Epidermal melanocyte (primary cell): ENCODE results near the gene TACR2.

Source experiments
- DNase-seq: peaks from one replicate; pipeline ENCODE4 v3.0.0; 2011; ENCODE audit warnings: low spot score; ENCODE audit not compliant: insufficient read length

TACR2 gene

DNA sequence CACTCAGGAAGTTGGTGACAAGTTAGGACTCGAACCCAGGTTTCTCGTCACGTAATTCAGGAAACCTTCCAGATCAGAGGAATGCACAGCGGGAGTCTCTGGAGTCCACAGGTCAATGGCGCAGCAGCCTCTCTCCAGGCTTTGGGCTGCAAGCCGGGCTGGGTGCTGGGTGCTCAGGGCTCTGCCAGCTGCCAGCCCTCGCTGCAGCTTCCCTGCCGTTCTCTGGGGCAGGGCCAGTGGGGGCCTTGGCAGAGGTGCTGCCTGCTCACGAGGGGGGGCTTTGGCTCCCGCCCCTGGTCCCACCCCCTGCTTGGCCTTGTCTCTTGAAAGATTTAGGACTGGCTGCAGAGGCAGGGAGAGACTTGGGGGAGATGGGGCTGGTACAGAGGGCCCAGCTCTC lies at the start of gene TACR2:
Gene TACR2 (minus strand): TSS at position 224 of the 400 bp plus-strand sequence. CDS start 595 bp downstream, outside the sequence.
- no peak for DNase-seq

DNA sequence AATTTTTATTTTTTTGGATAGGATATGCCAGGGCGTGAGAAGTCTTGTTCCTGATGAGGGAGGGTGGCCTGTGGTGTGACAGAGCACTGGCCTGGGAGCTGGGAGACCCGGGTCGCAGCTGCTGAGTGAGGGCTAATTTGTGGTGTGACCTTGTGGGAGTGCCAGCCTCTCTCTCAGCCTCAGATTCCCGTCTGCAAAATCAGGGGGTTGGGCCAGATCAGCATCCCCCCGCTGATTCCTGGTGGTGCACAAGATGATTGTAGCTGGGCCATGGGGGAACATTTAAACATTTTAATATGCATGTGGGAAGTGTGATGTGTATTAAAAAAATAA lies 49.4 kb upstream of the TACR2 start:
- no peak for DNase-seq

DNA sequence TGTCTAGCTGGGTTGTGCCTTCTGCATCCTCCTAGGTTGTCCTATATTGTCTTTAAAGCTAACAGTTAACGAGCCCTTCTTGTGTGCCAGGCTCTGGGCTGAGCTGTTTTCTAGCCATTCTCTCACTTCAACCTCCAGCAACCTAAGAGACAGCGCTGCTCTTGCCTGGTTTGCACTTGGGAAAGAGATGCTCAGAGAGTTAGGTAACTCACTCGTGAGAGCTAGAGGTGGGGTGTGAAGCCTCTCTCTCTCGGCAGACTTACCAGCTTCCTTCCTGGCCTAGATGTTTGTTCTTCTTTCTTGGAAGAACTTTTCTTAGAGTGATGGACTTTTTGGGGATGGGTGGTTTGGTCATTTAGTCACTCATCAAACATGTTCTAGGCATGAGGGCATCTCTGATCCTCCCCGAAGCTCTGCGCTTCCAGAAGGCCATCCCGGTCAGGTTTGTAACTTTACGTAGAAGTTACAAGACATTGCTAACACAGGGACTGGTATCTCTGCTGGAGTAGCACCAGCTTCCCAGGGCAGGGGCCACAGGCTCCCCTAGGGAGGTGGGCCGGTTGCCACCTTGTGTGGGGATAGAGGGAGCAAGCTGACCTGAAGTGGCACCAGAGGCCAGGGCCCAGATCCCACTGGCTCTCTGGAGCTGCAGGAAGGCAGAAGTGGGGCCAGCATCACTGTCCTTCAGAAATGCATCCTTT lies 48.9 kb upstream of the TACR2 start:
- DNase-seq: no peak

DNA sequence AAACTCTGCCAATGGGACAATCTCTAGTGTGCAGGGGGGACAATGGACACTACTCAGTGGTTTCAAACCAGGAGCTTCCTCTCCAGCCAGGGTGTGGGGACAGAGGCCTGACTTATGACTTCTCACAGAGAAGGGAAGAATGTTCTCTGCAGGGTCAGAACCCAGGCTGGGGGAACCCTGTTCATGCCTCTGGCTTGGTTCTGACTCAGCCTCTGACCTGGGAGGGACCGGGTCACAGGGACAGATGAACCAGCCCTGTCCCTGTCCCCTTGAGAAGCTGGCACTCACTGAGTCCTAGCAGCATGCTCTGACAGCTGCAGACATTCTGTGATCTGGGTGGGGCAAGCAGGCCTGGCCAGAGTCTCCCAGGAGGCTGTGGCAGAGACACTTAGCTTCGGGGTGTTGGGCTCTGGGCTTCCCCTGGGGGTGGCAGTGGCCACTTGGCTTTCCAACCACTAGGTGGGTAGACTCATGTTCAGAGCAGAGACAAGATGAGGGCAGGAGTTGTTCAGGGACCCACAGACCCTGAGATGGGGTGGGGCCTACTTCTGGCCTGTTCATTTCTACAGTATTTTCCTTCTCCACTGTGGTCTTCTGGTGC lies 48.2 kb upstream of the TACR2 start:
- DNase-seq: no peak

DNA sequence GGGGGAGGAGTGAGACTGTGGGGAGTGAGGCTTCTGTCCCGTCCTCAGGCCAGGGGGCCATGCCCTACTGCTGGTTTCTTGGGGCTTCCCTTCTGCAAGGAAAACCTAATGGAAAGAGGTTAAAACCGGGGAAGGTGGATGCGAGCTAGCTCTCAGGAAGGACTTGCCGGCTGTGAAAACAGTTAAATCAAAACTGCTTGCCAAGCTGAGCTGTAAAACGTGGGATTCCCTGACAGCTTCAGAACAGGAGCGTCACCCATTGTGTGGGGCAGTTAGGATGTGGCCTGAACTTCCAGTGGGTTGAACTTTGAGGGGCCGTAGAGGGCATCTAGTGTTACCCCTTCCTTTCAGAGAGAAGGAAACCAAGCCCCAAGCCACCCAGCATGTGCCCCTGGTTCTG lies 47.7 kb upstream of the TACR2 start:
- no peak for DNase-seq

DNA sequence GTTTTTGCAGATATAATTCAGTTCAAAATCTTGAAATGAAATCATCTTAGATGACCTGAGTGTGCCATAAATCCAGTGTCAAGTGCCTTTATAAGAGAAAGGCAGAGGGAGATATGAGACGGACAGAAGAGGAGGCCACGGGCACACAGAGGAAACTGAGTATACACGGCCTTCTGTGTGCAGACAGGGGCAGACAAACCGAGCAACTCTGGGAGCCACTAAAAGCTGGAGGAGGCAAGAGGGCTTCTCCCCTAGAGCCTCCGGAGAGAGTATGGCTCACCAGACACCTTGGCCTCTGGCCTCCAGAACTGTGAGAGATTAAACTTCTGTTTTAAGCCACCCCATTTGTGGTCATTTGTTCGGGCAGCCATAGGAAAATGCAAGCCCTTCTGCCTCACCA lies 47.2 kb upstream of the TACR2 start:
- no peak for DNase-seq

DNA sequence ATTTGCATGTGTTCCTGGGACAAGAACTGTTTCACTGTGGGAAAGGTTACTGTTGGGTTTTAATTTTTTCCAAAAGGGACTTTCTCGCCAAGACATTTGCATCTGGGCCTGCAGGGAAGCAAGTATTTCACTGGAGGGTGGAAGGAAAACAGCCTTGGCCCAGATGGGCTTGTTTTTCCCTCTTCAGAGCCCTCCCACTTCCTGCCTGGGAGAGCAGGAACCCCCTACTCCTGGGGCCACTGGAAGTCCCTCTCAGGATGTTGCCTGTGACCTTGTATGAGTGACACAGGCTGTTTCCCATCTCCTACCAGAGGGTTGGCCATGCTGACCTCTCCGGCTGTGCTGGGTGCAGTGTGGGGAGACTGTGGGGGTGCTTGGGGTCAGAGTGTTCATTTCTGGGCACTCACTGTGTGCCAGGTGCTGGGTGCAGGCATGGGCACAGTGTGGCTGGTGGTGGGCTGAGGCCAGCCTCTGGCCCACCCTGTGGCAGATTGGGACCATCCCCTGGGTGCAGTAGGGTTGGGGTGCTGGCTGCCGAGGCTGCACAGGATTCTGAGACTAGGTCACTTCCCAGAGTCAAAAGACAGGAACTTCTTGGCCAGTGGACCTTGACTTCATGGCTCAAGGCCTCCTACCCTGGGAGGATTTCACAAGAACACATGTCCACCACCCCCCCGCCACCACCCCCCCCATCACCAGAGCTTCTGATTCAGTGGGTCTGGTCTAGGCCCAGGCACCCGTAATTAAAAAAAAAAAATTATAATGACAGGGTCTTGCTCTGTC lies 44.7 kb upstream of the TACR2 start:
- DNase-seq: no peak

DNA sequence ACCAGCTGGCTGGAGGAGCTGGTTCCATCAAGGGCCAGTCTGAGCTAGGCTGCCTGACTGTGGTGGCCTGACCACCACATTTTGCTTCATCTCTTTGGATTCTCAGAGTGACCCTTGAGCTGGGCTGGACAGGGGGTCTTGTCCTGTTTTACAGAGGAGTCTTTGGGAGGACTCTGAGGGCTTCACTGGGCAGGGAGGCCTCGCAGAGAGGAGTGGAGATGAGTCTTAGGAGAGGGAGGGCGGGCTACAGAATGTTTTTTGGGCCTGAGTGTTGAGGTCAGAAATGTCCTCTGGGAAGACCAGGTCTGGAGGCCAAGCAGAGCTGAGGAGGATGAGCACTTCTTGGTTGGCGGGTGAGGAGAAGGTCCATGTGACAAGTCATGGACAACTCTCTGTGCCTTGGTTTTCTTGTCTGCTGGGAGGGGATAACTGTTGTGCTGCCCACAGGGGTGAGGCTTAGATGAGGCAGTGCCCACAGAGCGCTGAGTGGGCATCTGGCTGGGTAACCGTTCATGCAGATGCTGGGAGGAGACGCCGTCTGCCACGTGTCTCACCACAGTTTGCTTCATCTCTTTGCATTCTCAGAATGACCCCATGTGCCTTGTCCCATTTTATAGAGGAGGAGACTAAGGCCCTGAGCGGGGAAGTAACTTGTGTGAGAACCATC lies 44.0 kb upstream of the TACR2 start:
- no peak for DNase-seq

DNA sequence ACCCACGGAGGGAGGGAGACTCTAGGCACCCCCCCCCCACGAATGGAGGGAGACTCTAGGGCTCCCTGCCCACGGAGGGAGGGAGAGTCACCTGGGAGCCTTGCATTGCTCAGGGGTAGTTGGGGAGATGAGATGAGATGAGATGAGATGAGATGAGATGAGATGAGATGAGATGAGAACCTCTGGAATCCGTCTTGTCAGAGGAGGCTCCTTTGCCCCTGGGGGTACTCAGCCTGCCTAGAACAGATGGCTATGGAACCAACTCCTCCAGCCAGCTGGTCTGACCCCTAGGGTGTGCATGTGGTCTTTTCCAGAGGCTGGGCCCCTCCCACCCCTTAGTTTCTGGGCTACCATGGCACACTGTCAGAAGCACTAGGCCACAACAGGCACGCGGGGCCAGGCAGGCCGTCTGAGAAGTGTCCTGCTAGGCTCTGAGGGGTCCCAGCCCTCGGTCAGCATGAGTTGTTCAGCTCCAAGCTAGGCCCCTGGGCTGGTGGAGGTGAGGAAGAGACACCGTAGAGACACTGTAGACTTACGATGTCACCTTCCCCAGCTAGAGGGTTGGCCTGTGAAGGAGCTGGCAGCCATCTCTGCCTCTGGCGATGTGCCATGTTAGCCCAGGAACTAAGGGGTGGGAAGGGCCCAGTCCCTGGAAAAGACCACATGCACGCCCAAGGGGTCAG lies 43.3 kb upstream of the TACR2 start:
- no peak for DNase-seq

DNA sequence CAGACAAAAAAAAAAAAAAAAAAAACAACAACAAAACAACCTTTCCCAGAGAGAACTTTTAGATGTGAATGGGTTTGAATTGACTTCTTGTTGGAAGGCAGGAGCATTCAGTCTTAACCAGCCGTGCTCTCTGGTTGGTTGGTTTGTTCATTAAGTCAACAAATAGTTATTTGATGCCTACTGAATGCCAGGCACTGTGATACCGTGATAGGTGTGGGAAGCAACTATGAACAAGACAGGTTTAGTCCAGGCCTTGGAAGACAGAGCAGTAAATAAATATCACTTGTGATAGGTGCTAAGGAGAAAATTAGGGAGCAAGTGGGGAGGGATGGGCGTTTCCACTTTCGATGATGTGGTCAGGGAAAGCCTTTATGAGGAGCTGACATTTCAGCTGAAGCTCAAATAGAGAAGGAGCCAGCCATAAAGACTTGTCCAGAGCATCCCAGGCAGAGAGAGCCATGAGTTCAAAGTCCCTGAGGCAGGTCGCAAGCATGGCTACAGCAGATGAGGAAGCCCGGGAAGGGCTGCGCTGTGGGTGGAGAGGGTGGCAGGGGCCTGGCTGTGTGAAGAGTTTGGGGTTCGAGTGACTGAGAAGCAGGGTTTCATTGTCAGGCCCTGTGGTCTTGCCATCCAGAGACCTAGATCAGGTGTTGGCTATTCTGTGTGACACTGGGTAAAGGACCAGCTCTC lies 42.5 kb upstream of the TACR2 start:
- no peak for DNase-seq

DNA sequence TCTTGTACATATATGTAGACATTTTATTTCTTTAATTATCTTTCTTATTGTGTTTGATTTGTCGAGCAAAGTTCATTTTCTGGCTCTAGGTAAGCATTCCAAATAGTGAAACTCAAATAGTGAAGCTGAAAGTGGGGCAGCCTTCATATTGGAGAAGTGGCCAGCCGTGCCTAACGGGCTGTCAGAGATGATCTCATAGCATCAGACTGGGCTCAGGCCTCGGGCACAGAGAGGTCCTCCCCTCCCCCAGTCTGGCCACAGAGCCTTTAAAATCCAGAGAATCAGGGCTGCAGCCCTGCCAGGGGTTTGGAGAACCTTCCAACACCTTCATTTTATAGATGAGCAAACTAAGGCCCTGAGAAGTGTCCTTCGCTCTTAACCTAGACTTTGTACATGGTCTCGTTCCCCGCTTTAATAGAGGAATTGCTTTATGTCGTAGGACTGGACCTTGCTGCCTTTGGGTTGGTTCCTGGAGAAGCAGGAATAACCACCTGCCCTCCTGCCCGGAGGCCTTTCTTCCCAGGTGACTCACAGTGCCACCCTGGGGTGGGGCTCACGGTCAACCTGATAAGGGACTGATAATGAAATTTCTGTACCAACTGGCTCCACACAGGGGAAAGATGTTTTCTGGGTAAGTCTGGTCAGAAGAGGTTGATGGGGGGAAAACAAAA lies 41.8 kb upstream of the TACR2 start:
- no peak for DNase-seq

DNA sequence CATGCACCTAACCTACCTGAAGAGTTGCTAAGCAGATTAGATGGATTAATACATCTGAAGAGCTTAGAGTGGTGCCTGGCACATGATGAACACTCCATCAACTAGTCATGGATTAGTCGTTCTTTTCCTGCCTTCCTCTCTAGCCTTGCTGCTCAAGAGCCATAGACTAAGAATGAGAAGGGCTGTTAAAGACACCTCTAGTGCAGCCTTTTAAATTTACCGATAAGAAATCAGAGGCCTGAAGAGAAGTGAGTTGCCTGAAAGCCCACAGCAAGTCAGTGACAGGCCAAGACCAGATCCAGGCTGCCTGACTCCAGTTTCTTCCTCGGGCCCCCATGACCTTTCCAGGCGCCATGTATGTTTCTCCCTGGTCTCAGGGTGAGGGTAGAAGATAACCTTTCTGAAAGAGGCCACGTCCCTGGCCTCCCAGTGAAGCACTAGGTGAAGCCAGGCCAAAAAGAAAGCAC lies 41.1 kb upstream of the TACR2 start:
- no peak for DNase-seq

DNA sequence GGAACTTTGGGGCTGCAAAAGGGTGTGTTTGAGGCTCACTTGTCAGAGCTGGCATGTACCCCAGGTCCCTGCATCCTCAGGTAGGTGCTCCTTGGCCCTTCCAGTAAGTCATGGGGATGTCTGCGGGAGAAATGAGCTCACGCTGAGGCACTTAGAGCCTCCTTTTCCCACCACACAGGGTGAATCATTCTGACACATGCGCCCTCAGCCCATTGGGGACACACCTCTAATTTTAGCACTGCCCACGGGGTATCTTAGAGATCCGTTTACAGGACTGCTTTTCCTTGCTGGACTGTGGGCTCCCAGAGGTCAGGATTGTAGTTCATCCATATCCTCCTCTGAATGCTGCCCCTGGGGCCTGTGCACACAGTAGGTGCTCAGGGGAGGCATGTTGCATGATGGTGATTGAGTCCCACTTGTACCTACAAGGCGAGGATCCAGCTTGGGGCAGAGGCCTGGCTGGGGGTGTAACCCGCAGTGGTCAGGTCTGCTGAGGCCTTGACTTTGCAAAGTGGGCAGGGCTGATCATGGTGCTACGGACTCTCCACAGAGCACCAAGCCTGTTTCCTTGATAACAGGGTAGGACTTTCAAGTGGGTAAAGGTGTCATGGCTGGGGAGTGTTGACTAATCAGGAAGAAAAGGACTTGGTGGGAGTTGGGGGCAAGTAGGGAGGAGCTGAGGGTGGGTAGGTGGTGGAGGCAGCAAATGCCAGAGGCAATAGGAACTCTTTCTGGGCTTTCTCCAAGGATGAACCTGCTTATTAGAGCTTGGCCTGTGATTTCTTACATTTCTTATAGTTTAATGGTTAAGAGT lies 40.4 kb upstream of the TACR2 start:
- DNase-seq: no peak

DNA sequence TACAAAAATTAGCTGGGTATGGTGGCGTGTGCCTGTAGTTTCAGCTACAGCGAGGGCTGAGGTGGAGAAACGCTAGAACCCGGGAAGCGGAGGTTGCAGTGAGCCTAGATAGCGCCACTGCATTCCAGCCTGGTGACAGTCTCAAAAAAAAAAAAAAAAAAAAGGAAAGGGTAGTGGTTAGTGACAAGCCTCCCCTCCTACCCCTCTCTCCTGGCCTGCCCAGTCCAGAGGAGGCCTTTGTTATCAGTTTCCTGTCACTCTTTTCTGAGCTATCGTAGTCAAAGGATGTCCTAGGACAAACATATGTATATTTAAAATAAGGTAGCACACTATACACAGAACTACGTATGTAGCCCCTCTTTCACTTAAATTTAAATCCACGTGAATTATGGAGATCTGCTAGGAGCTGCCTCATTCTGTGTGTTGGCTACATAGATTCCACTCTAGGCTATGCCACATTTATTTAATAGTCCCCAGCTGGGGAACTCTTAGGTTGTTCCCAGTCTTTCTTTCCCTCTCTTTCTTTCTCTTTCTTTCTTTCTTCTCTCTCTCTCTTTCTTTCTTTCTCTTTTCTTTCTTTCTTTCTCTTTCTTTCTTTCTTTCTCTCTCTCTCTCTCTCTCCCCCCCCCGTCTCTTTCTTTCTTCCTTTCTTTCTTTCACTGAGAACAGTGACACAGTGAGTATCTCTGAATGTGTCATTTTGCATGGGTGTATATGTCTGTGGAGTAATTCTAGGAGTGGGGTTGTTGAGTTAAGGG lies 38.5 kb upstream of the TACR2 start:
- no peak for DNase-seq

DNA sequence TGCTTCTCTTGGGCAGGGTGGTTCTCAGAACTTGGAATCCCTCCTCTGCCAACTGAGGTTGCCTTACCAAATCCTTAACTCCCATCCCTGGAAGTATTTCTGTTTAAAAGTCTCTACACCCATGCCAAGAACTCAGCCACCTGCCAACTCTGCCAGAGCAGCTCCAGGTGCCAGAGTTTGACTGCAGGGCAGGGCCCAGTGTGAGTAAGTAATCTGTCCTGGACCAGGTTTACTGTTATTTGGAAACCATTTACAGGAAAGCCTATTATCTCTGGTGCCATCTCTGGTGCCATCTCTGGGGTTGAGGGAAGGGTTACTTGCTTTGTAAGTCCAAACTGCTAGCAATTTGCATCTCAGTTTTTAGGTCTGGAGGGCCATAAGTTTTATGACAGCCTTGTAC lies 37.1 kb upstream of the TACR2 start:
- no peak for DNase-seq

DNA sequence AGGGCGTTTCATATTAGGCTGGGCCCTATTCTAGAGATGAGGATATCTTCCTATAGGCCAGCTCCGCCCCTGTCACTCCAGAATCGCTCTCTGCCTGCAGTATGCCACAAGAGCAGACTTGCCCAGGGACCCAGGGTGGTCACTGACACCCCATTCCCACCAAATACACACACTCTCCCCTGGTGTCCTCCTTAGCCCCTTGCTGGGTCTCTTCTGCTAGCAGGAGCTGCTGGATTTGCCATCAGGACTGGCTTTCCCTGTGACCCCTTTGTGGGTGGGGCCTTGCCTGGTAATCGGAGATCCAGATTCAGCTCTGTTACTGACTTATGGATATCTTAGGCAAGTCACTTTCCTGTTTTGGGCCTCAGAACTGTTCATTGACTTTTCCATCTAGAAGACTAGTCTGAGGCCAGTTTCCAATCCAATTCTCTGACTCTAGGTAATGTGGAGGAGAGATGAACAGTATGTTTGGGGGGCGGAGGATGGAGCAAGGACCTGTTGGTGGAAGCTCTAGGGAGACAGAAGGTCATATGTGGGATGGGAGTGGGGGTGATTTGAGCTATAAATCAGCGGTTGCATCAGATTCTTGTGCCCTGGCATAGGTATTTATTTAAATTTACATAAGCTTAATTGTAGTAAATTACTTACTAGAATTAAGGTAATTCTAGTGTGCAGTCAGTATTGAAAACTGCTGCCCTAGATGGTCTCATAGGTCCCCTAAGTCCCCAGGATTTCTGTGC lies 36.1 kb upstream of the TACR2 start:
- DNase-seq: no peak

DNA sequence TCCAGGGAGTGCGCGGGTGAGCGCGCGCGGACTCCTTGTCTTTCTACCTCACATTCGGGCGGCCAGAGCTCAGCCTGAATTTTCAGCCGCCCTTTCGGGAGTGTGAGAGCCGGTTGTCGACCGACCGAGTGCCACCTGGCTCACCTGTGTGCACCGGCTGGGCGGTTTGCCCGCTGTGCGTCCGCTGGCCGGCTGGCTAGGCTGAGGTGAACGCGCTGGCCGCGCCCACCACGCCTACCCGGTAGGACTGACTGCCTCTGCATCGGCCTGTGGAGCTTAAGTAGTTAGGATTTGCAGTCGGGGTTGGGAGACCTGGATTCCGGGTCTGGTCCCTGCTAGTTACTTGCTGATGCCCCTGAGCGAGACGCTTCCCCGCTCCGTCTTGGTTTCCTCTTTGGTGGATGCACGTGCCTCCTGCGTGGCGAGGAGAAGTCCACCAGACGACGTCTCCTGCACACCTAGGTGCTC lies 35.1 kb upstream of the TACR2 start:
- no peak for DNase-seq

DNA sequence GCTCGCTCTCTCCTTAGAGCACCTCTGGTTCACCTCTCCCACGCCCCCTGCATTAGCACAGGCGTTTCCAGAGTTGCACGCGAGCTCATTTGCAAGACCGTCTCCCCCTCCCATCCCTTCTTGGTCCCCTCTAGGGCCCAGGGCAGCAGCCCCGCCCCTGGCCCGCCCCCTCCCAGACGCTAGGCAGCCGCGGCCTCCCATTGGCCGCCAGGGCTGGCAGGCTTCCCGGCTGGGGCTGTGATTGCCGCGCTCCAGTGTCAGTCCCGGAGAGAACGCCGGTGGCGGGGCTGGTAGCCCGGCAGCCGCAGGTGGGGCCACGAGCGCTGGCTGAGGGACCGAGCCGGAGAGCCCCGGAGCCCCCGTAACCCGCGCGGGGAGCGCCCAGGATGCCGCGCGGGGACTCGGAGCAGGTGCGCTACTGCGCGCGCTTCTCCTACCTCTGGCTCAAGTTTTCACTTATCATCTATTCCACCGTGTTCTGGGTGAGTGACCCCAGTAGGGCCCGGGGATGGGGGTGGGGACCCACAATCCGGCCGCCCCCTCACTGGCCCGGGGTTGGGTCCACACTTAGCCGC lies 34.6 kb upstream of the TACR2 start, which contains the start of gene TSPAN15:
Gene TSPAN15 (plus strand): TSS at position 257 of the 575 bp plus-strand sequence. CDS start 130 bp downstream, at position 387.
- DNase-seq: no peak
